NCI-H510A (cell line): ENCODE data around the gene BCAT1.

Experiments used
- DNase-seq: peaks from one replicate; lab custom pipeline; 2025; lab: John Stamatoyannopoulos, UW

Gene BCAT1

GRCh38 chr12:24768415-24768814 is 180.5 kb downstream of the BCAT1 start:
- DNase-seq, result no peak

DNA sequence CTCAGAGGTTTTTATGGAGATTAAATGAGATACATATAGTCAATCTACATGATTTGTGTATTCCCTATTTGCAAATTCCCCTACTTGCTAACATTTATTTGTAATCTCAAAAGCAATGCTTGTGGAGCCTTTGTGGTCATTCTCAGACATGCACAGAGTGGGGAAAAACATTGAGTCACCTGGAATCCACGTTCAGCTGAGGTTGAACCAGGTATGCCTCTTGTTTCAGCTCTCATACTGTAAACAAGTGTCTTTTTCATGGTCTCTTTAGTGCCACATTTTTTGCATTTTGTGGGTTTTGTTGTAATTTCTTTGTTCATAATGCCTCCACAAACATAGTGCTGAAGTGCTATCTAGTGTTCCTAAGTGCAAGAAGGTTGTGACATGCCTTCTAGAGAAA is 181.9 kb downstream of the BCAT1 start:
- DNase-seq, result no peak

DNA sequence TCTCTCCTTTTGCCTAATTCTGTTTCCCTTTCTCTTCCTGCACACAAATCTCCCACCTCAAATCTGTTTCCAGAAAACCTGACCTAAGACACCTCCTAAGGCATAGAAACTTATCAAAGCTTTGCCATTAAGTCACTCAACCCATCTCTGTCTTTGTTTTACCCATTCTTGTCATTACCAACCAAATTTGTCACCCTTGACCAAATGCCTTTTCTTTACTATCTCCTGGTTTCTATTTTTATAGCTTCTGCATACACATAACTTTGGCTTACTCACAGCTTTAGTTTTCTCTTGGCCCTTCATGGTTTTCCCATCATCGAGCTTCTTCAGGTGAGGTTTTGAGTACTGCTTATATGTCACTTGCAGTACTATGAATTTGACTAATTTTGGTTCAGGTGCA is 184.2 kb downstream of the BCAT1 start:
- DNase-seq, result no peak

DNA sequence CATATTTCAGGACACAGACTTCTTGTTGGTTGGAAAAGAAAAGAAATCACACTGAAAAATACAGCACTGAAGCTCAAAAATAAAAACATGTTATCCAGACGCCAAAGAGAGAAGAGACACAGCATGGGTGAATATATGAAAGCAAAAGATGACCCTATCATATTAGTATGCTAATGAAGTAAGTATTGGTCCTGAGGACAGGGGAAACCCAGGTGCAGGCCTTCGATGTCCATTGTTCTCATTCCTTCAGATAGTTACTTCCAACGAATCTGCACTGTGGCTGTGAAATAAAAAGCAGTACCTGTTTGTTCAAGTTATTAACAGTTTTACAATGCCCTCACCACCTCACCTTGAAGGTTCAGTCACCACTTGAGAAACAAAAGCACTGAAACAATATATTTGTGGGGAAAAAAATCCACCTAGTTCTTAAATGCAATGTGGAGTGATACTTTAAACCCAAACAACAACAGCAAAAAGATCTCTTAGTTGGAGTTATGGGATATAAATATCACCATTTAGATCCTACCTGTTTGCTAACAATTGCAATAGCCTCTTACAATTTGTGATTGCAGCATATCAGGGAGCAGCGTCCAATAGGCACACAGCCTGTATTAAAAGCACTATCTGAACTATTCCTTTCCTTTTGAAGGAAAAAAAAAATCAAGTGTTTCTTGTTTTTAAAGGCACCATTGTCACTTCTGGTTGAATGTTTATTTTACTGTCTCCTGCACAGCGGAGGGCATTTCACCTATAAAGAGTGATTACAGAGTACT is 188.1 kb downstream of the BCAT1 start:
- no peak for DNase-seq

DNA sequence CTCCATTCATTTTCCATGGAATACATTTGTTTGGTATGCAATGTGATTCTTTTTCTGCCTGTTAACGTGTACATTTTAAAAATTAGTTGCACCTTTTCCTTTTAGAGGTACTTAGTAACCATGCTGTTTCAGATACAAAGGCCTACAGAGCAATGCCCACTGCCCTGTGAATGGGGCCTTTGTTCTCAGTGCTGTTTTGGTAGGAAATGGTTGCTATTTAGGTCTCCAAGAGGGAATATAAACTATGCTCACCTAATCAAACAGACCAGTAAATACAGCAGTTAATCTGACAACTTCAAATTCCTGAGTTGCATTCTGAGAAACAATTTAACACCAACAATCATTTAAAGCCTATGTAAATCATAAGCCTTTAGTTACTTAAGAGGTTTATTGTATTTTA is 188.7 kb downstream of the BCAT1 start:
- no peak for DNase-seq
